ENCODE results near the gene TUBGCP5. TPM values are rescaled to one million over a fixed set of nuclear protein-coding genes. Genes with fewer than 3 reads are reported as not detected.
"Not testable (repeated sequence)": the region's sequence is repeated elsewhere in the genome, so short reads cannot be mapped to it uniquely, and the experiment has no call there.

TUBGCP5 gene
- total RNA-seq, 1 donor from 2014 or later: 11.5 TPM

DNA sequence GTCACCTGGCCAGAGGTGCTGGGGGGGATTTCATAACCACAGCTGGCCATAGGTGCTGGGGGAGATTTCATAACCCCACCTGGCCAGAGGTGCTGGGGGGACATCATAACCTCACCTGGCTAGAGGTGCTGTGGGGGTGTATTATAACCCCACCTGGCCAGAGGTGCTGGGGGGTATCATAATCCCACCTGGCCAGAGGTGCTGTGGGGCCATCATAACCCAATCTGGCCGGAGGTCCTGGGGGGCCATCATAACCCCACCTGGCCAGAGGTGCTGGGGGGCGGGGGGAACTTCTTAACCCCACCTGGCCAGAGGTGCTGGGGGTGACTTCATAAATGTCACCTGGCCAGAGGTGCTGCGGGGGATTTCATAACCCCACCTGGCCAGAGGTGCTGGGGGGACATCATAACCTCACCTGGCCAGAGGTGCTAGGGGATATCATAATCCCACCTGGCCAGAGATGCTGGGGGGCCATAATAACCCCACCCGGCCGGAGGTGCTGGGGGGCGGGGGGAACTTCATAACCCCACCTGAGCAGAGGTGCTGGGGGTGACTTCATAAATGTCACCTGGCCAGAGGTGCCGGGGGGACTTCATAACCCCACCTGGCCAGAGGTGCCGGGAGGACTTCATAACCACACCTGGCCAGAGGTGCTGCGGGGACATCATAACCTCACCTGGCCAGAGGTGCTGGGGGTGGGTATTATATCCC, 9.4 kb upstream of the TUBGCP5 start:
- DNase-seq; ATAC-seq; intact Hi-C loops (cut with micrococcal nuclease): not testable (repeated sequence)

DNA sequence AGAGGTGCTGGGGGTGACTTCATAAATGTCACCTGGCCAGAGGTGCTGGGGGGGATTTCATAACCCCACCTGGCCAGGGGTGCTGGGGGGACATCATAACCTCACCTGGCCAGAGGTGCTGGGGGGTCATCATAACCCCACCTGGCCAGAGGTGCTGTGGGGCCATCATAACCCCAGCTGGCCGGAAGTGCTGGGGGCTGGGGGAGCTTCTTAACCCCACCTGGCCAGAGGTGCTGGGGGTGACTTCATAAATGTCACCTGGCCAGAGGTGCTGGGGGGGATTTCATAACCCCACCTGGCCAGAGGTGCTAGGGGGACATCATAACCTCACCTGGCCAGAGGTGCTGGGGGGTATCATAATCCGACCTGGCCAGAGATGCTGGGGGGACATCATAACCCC, 4.6 kb upstream of the TUBGCP5 start:
- ATAC-seq; DNase-seq; intact Hi-C loops (cut with micrococcal nuclease): not testable (repeated sequence)

DNA sequence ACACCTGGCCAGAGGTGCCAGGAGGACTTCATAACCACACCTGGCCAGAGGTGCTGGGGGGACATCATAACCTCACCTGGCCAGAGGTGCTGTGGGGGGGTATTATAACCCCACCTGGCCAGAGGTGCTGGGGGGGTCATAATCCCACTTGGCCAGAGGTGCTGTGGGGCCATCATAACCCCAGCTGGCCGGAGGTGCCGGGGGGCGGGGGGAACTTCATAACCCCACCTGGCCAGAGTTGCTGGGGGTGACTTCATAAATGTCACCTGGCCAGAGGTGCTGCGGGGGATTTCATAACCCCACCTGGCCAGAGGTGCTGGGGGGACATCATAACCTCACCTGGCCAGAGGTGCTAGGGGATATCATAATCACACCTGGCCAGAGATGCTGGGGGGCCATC, 4.2 kb upstream of the TUBGCP5 start:
- DNase-seq; intact Hi-C loops (cut with micrococcal nuclease); ATAC-seq: not testable (repeated sequence)

DNA sequence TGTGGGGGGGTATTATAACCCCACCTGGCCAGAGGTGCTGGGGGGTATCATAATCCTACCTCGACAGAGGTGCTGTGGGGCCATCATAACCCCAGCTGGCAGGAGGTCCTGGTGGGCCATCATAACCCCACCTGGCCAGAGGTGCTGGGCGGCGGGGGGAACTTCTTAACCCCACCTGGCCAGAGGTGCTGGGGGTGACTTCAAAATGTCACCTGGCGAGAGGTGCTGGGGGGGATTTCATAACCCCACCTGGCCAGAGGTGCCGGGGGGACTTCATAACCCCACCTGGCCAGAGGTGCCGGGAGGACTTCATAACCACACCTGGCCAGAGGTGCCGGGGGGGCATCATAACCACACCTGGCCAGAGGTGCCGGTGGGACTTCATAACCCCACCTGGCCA, 2.4 kb upstream of the TUBGCP5 start:
- ATAC-seq: not testable (repeated sequence)

DNA sequence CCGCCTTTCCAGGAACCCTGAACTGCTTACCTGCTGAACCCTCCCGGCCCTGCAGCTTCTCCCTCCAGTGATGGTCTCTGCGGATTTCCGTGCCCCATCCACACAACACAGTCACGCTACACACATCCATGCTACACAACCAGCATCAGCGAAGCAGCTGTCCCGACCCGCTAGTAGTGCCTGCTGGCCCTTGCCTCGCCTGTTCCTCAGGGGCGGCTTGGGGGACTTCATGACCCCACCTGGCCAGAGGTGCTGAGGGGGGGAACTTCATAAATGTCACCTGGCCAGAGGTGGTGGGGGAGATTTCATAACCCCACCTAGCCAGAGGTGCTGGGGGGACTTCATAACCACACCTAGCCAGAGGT, 530 bp upstream of the TUBGCP5 start:
- no peak for ATAC-seq
- intact Hi-C loops (cut with micrococcal nuclease): no loop called here
- no peak for DNase-seq

More for the DNA sequence above, 2.4 kb upstream of the TUBGCP5 start:
- DNase-seq; intact Hi-C loops (cut with micrococcal nuclease): not testable (repeated sequence)

DNA sequence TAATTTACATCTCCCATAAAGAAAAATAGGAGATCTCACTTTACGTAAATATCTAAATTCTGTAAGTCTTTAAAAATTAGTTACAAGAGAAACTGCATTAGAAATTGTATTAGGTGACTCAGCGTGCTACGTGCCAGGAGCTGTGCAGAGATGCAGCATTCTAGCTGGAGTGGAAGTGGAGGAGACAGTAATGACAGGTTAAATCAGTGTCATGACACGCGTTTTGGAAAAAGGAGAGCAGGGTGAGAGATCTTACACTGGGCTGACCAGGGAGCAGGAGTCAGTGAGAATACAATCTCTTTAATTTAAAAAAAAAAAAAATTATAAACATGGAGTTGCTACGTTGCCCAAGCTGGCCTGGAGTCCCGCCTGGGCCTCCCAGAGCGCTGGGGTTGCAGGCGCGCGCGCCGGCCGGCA, 635 bp downstream of the TUBGCP5 start:
- DNase-seq (no peak), ATAC-seq (peak; percentile 4)
- intact Hi-C loops (cut with micrococcal nuclease): no loop called here

DNA sequence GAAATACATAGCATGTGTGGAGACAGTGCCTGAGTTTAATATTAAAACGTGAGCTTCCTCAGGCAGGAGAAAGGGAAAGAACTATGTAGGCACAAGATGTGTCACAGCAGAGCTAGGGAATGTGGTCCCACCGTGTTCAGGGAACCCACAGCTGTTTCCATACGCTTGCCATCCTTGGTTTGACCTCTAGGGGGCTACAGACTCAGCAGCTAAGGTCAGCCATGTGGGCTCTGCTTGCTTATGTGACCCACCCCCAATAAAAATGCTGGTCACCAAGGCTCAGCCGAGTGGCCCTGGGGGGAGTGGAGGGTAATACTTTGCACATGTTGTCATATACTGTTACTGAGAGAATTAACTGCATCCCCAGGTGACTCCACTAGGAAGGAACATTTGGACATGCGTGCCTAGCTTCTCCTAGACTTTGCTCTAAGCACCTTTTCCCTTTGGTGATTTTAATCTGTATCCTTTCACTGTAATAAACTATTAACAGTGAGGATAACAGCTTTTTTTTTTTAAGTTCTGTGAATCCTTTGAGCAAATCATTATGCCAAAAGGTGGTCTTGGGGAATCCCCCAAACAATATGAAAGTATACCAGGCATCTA, 3.3 kb downstream of the TUBGCP5 start:
- ATAC-seq (no peak), DNase-seq (no peak)
- intact Hi-C loops (cut with micrococcal nuclease): no loop called here

DNA sequence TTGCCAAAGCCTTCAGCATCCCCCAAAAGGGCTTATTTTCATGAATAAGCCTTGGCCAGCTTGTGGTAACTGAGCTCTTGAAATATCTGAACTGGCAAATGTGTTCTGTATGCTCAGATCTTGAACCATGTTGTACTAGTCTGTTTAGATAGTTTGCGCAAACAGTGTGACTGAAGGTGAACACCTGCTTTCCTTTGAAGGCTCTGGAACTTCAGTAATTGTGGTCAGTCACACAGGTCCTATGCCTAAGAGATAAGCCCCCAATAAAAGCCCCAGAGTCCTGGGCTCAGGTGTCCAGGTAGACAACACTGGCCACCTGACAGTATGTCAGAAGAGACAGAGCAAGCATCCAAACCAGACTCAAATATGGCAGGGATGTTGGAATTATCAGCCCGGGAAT, 5.4 kb downstream of the TUBGCP5 start:
- intact Hi-C loops (cut with micrococcal nuclease): no loop called here
- DNase-seq (no peak), ATAC-seq (no peak)

DNA sequence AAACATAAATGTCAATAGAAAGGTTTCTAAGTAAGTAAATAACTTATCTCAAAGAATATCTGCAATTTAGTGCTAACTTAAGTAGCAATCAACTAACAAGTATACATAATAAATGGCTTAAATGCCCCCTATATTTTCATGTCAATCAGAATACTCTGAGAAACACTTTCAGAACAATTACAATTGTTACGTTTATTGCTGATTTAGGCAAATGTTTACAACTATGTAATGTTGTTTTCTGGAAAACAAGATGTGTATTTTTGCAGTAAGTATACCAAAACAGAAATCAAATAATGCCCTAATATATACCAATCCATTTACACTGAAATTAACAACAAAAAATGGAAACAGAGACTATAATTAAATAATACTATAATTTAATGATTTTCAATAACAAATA, 13.2 kb downstream of the TUBGCP5 start:
- no peak for DNase-seq
- intact Hi-C loops (cut with micrococcal nuclease): no loop called here
- ATAC-seq: no peak

DNA sequence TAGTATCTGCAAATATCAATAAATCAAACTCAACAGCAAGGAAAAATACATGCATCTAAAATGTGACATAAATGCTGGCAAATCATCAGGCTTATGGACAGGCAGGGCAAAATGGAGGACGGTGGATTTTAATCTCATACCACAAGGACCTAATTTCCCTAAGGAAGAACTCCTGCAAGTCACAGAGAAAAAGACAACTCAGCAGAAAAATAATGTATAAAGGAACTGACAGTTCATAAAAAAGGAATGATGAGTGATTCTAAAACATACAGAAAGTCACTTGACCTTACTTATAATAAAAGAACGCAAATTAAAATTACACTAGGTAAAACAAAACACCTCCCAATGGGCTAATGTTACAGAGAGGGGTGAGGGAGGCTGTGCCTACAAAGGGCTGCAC, 17.2 kb downstream of the TUBGCP5 start:
- DNase-seq: no peak
- intact Hi-C loops (cut with micrococcal nuclease): no loop called here
- no peak for ATAC-seq

DNA sequence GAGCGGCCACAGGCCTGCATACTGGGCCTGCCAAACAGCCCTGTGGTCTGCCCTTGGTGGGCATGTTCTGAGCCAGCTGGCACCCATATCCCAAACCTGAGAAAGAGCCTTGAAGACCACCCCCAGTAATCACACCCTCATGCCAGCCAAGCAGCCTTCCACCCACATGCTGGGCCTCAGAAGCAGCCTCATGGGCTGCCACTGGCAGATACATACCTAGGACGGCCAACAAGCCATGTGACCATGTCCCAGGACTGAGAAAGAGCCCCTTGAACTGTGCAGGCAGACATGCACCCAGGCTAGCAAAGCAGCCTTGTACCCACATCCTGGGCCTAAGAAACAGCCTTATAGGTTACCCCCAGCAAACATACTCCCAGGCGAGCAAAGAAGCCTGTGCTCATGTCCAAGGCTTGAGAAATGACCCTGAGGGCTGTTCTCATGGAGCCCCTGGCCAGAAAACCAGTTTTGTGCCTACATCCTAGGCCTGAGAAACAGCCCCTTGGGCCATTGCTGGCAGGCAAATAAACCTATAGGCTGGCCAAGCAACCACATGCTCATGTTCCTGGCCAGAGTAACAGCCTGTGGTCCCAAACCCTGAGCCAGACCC, 24.9 kb downstream of the TUBGCP5 start:
- DNase-seq: no peak
- intact Hi-C loops (cut with micrococcal nuclease): no loop called here
- ATAC-seq: no peak

DNA sequence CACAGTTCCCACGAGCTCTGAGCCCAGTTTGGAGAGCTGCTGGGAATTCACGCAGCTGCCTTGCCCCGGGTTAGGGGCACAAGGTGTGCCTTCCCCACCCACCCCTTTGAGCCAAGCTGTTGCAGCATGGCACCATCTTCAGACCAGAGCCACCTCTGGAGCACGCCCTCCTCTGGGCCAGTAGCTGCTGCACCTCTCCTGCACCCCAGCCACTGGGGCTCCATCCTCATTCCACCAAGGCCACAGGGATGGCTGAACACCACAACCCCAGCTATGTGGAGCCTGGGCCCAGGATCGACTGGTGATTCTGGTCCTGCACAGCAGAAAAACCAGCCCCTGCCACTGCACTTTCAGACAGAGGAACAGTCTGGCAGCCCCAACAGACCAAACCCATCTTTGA, 25.7 kb downstream of the TUBGCP5 start:
- ATAC-seq (no peak), DNase-seq (no peak)
- intact Hi-C loops (cut with micrococcal nuclease): no loop called here

DNA sequence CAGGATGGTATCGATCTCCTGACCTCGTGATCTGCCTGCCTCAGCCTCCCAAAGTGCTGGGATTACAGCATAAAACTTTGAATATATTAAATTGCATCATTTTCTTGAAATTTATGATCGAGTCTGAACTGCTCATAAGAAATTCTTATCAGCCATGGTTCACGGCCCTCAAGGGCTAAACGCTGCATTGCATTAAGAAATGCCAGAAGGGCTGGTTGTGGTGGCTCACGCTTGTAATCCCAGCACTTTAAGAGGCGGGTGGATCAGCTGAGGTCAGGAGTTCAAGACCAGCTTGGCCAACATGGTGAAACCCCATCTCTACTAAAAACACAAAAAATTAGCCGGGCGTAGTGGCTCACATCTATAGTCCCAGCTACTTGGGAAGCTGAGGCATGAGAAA, 26.8 kb downstream of the TUBGCP5 start:
- ATAC-seq; intact Hi-C loops (cut with micrococcal nuclease); DNase-seq: not testable (repeated sequence)

DNA sequence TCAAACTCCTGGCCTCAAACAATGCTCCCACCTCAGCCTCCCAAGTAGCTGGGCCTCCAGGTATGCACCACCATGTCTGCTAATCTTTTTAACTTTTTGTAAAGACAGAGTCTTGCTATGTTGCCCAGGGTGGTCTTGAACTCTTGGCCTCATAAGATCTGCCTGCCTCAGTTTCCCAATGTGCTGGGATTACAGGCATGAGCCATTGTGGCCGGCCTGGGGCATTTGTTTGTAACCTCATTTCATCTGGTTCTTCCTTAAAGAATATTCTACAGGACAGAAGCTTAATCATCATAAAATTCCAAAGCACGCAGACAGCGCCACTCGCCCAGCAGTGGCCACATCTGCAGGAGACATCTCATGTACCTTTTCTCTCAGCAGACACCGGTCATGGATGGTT, 35.6 kb downstream of the TUBGCP5 start:
- intact Hi-C loops (cut with micrococcal nuclease): no loop called here
- ATAC-seq: no peak
- DNase-seq: no peak

DNA sequence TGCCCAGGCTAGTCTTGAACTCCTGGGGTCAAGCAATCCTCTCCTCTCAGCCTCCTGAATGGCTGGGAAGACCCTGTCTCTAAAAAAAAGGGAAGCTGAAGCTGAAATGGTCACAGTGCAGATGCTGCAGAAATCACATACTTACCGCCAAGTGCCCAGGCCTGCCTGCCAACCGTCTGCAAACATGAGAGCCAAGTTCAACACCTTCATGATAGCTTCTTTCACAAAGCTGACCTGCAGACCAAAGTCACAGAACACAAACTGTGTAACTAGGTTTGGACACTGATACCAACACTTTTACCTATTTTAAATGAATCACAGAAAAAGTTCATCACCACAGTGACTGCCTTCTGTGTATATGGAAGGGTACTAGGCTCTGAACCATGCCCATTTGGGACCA, 36.4 kb downstream of the TUBGCP5 start:
- intact Hi-C loops (cut with micrococcal nuclease): no loop called here
- DNase-seq: peak; percentile 43
- peak; percentile 76 for ATAC-seq

DNA sequence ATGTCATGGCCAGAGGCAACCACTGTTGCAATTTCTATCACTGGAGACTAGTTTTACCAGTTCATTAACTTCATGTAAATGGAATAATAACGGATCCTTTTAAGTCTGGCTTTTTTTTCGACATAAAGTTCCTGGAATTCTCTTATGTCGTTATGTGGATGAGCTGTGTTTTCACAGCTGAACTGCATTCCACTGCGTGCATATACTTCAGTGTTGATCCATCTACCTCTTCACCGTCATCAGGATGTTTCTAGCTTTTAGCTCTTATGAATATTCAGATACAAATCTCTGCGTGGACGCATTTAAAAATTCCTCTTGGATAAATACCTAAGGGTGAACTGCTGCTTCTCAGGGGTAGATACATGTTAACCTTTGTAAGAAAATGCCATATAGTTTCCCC, 43.6 kb downstream of the TUBGCP5 start:
- intact Hi-C loops (cut with micrococcal nuclease): no loop called here
- ATAC-seq (no peak), DNase-seq (no peak)

DNA sequence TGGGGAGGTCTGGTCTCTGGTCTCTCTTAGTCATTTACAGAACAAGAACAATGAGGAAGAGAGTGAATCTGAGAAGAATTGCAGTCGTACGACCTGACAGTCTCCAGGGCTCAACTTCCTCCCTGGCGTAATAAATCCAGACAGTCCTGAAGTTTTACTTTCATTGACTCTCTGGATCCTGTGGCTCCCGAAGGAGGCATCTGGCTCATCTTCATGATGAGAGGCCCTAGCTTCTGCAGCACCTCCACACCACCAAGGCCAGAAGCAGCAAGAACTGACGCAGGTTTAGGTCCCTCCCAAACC, 47.4 kb downstream of the TUBGCP5 start:
- DNase-seq (no peak), ATAC-seq (no peak)
- intact Hi-C loops (cut with micrococcal nuclease): no loop called here

DNA sequence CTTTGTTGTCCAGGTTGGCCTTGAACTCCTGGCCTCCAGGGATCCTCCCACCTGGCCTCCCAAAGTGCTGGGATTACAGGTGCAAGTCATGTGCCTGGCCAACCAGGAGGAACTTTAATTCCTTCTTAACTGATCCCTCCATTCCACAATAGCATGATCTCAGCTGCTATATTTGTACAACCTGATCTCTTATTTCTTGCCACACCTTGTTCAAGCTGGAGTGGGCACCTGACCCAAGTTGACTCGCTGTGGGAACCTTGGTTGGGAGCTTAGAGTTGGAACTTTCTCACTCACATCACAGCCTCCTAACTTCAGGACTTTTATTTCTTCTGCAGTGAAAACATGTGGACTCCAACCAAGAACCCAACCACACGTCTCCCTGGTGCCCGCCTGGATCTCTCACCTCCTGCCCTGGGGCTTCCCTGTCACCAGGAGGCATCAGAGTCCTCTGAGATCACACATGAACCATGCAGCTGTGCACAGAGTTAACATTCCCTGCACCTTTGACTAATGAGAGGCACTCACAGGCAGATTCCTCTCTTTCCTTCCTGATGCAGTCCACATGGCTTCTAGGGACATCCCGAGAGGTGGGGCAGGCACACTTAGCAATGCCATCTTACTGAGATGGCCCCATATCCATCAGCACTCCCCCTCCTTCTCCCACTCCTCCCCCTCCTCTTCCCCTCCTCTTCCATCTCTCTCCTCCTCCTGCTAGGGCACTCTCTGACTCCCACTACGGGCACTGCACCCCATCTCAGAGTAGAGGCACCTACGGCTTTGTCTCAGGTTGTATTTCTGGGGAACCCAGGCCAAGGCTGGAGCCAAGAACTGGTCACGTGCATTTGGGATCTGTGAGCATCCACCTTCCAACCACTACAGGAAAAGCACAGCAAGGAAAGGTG, 49.5 kb downstream of the TUBGCP5 start:
- no peak for DNase-seq

DNA sequence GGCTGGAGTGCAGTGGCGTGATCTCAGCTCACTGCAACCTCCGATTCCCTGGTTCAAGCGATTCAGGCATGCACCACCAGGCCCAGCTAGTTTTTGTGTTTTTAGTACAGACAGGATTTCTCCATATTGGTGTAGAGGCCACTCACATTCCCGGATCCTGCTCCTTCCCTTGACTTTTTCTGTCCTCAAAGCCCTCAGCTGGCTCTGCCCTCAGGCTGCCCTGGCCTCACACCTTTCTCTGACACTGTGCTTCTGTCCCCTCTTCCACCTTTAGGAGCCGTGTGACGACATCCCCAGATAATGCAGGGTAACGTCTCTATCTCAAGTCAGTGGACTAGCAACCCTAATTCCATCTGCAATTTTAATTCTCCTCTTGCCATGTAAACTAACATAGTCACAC, 50.6 kb downstream of the TUBGCP5 start:
- ATAC-seq (no peak), DNase-seq (no peak)
- intact Hi-C loops (cut with micrococcal nuclease): no loop called here

More for the DNA sequence above, 49.5 kb downstream of the TUBGCP5 start:
- no peak for ATAC-seq
- intact Hi-C loops (cut with micrococcal nuclease): no loop called here

DNA sequence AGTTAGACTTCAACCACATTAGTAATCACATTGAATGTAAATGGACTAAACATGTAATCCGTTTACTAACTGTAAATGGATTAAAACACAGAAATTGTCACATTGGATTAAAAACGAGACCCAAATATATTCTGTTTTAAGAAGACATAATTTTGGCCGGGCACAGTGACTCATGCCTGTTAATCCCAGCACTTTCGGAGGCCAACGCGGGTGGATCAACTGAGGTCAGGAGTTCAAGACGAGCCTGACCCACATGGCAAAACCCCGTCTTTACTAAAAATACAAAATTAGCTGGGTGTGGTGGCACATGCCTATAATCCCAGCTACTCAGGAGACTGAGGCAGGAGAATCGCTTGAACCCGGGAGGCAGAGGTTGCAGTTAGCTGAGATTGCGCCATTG, 57.4 kb downstream of the TUBGCP5 start:
- intact Hi-C loops (cut with micrococcal nuclease); DNase-seq; ATAC-seq: not testable (repeated sequence)

Data from left ventricle myocardium superior (tissue), 1 donor.